Hepatocyte (in vitro differentiated cells): Measurements from ENCODE around the gene PPP1R1B.

Source experiments
- EZH2 ChIP-seq: fragments of 200-600 bp; sonication (generic); IDR thresholded peaks from 2 replicates; pipeline ENCODE4 v1.6.1; 2016; ENCODE audit warnings: antibody characterized with exemption, mild to moderate bottlenecking, borderline replicate concordance
- EZH2phosphoT487 ChIP-seq: fragments of 200-600 bp; sonication (generic); IDR thresholded peaks from one replicate; pipeline ENCODE4 v1.6.1; 2018; ENCODE audit warnings: antibody characterized with exemption, mild to moderate bottlenecking, low read depth, moderate library complexity; ENCODE audit not compliant: unreplicated experiment, severe bottlenecking
- TF ChIP-seq, protein P1 (sequence below): fragments of 200-600 bp; sonication (generic); IDR thresholded peaks from 2 replicates; pipeline ENCODE4 v1.5.1; 2016; ENCODE audit warnings: antibody characterized with exemption, mild to moderate bottlenecking; ENCODE audit not compliant: poor library complexity

DNA sequence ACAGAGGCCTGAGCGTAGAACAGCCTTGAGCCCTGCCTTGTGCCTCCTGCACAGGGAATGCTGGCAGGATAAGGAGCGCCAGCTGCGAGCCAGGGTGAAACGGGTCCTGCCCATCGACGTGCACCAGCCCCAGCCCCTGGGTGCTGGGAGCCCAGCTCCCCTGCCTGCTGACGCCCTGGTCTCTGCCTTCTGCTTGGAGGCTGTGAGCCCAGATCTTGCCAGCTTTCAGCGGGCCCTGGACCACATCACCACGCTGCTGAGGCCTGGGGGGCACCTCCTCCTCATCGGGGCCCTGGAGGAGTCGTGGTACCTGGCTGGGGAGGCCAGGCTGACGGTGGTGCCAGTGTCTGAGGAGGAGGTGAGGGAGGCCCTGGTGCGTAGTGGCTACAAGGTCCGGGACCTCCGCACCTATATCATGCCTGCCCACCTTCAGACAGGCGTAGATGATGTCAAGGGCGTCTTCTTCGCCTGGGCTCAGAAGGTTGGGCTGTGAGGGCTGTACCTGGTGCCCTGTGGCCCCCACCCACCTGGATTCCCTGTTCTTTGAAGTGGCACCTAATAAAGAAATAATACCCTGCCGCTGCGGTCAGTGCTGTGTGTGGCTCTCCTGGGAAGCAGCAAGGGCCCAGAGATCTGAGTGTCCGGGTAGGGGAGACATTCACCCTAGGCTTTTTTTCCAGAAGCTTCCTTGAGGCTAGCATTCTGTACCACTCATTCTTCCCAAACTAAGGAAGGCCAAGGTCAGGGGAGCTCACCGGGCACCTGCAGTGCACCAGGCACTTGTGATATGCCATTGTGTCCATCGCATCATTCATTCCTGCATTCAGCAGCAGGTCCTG, 43.4 kb downstream of the PPP1R1B start:
- no peak for TF ChIP-seq EZH2
- TF ChIP-seq, protein P1, sequence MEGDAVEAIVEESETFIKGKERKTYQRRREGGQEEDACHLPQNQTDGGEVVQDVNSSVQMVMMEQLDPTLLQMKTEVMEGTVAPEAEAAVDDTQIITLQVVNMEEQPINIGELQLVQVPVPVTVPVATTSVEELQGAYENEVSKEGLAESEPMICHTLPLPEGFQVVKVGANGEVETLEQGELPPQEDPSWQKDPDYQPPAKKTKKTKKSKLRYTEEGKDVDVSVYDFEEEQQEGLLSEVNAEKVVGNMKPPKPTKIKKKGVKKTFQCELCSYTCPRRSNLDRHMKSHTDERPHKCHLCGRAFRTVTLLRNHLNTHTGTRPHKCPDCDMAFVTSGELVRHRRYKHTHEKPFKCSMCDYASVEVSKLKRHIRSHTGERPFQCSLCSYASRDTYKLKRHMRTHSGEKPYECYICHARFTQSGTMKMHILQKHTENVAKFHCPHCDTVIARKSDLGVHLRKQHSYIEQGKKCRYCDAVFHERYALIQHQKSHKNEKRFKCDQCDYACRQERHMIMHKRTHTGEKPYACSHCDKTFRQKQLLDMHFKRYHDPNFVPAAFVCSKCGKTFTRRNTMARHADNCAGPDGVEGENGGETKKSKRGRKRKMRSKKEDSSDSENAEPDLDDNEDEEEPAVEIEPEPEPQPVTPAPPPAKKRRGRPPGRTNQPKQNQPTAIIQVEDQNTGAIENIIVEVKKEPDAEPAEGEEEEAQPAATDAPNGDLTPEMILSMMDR, result no peak
- no peak for TF ChIP-seq EZH2phosphoT487
